Erythroblast (primary cell): ENCODE results near the gene APIP.

Experiments
- GATA1 ChIP-seq: IDR thresholded peaks from 2 replicates; pipeline ENCODE4 v1.6.1; 2011; ENCODE audit warnings: low read depth, mild to moderate bottlenecking, control low read depth, low read length, moderate library complexity
- POLR2A ChIP-seq: IDR thresholded peaks from 2 replicates; pipeline ENCODE4 v1.6.1; 2011; ENCODE audit warnings: mild to moderate bottlenecking, low read length

DNA sequence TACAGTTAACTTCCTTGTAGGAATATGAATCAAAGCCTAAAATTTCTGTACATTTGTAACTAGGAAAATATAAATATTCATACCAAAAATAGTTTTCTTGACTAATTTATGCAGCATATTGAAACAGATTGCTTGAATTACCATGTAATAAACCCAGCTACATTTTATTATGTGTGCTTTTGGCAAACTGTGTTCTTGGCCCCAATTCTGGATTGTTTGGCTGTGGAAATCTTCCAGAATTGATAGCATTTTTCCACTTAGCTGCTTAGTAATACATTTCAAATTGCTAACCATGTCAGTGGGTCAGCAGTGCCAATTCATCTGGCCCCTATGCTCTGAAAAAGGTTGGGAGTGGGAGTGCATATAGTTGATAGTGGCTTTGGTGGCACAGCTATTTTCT lies 32.5 kb upstream of the APIP start:
- TF ChIP-seq POLR2A (no peak), GATA1 (no peak)
